ENCODE data around the gene PHF23.

DNA sequence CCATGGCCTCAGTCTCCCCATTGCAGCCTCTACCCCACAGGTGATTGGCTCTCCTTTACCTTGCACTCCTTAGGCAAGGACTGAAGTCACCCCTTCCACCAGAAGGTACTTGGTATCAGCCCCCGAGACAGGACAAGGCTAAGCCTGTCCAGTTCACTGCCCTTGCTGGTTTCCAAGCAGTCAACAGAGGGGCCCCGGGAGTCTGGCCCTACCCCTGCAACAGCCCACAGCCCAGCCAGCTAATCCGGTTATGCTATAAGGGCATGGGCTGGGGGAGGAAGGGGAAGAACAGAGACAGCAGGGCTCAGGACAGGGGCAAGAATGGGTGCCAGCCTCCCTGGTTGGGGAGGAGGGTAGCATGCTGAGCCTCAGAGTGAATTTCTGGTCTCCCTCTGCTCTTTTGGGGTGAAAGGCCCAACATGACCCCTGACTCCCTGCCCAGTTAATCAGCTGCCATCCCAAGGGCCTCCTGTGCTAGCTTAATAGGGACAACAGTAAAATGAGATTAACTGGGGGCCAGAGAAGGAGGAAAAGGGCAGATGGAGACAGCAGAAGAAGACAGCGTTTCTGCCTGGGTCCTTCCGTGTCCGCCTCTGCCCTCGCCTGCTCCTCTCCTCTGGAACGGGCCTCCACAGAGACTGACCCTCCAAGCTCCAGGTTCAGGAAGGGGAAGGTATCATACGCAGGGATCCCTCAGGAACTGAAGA lies 30.4 kb downstream of the PHF23 start:
- TF ChIP-seq, protein P1, sequence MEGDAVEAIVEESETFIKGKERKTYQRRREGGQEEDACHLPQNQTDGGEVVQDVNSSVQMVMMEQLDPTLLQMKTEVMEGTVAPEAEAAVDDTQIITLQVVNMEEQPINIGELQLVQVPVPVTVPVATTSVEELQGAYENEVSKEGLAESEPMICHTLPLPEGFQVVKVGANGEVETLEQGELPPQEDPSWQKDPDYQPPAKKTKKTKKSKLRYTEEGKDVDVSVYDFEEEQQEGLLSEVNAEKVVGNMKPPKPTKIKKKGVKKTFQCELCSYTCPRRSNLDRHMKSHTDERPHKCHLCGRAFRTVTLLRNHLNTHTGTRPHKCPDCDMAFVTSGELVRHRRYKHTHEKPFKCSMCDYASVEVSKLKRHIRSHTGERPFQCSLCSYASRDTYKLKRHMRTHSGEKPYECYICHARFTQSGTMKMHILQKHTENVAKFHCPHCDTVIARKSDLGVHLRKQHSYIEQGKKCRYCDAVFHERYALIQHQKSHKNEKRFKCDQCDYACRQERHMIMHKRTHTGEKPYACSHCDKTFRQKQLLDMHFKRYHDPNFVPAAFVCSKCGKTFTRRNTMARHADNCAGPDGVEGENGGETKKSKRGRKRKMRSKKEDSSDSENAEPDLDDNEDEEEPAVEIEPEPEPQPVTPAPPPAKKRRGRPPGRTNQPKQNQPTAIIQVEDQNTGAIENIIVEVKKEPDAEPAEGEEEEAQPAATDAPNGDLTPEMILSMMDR (IDR thresholded peaks at IDR 0.05 in 2 of 3, conservative IDR thresholded peaks at IDR 0.05 in 1 of 3; ENCODE audit: borderline replicate concordance in 1 of 3, insufficient read depth in 1 of 3, low read depth in 2 of 3, low read length in 2 of 3): no peak
- TF ChIP-seq EZH2 (IDR thresholded peaks at IDR 0.05) (no peak), EZH2phosphoT487 (IDR thresholded peaks at IDR 0.05; ENCODE audit: borderline replicate concordance) (no peak), POLR2AphosphoS5 (IDR thresholded peaks at IDR 0.05; ENCODE audit: low read depth, low read length) (no peak), POLR2A (IDR thresholded peaks at IDR 0.05; ENCODE audit: borderline replicate concordance, extremely low read depth, insufficient read depth, insufficient read length) (no peak)
- TF ChIP-seq, protein P2, sequence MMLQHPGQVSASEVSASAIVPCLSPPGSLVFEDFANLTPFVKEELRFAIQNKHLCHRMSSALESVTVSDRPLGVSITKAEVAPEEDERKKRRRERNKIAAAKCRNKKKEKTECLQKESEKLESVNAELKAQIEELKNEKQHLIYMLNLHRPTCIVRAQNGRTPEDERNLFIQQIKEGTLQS (IDR thresholded peaks at IDR 0.05): no peak

Measured in HCT116 (cell line).